ENCODE results near the gene STOM. TPM values are rescaled to one million over a fixed set of nuclear protein-coding genes. Genes with fewer than 3 reads are reported as not detected.

Gene STOM
- total and polyA plus RNA-seq, 10 of the 15 experiments (the other 5 are each of a cell fraction or from before 2014, with no cell fraction given) = 6.7 to 47.4 (median 39.8) TPM

- TF ChIP-seq, protein P1, sequence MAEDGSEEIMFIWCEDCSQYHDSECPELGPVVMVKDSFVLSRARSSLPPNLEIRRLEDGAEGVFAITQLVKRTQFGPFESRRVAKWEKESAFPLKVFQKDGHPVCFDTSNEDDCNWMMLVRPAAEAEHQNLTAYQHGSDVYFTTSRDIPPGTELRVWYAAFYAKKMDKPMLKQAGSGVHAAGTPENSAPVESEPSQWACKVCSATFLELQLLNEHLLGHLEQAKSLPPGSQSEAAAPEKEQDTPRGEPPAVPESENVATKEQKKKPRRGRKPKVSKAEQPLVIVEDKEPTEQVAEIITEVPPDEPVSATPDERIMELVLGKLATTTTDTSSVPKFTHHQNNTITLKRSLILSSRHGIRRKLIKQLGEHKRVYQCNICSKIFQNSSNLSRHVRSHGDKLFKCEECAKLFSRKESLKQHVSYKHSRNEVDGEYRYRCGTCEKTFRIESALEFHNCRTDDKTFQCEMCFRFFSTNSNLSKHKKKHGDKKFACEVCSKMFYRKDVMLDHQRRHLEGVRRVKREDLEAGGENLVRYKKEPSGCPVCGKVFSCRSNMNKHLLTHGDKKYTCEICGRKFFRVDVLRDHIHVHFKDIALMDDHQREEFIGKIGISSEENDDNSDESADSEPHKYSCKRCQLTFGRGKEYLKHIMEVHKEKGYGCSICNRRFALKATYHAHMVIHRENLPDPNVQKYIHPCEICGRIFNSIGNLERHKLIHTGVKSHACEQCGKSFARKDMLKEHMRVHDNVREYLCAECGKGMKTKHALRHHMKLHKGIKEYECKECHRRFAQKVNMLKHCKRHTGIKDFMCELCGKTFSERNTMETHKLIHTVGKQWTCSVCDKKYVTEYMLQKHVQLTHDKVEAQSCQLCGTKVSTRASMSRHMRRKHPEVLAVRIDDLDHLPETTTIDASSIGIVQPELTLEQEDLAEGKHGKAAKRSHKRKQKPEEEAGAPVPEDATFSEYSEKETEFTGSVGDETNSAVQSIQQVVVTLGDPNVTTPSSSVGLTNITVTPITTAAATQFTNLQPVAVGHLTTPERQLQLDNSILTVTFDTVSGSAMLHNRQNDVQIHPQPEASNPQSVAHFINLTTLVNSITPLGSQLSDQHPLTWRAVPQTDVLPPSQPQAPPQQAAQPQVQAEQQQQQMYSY (CRISPR knock-in tag; IDR thresholded peaks at IDR 0.05) = no peak
These were observed 35.9 kb downstream of the STOM start (continued) for GRCh38 chr9:121333950-121334773.

DNA sequence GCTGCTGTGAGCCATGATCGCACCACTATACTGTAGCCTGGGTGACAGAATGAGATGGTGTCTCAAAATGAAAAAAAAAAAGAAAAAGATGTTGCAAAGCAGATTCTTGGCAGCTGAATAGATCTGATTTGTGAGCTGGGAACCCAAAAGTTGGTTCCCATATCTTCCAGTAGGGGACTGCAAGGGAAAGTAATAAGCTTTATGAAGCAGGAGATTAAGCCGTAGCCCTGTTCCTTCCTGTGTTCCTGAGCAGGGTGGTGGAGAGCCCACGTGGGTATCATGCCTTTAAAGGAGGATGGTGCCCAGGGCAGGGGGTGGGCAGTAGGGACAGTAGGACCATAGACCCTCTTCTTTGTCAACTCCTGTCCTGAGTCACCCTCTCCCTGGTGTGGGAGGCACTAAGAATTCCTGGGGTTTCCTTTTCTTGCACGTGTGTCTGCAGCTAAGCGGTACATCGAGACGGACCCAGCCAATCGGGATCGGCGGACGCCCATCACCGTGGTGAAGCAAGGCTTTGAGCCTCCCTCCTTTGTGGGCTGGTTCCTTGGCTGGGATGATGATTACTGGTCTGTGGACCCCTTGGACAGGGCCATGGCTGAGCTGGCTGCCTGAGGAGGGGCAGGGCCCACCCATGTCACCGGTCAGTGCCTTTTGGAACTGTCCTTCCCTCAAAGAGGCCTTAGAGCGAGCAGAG is 37.9 kb downstream of the STOM start:
- Histone ChIP-seq H2AFZ (ENCODE audit: control insufficient read depth, low read depth, low read length) (no peak overlapping the region), H3K9me3 (replicated peaks; ENCODE audit: control insufficient read depth, insufficient read depth, low read length) (no peaks in the 10 kb centered on the region), H3K9ac (ENCODE audit: control insufficient read depth, insufficient read depth, low read length) (no peak overlapping the region), H3K27me3 (replicated peaks in 1 of 2; ENCODE audit: control insufficient read depth in 2 of 2, insufficient read depth in 2 of 2, low read length in 1 of 2) (no peaks in the 10 kb centered on the region), H3K4me2 (ENCODE audit: control insufficient read depth, insufficient read depth) (no peak overlapping the region), H3K36me3 (ENCODE audit: control insufficient read depth in 2 of 2, insufficient read depth in 2 of 2, low read length in 1 of 2) (peaks cover 0 to 2% of the 10 kb centered on the region in 2 experiments; a peak in 2 of 4 replicates), H3K4me3 (no peak overlapping the region), H3K4me1 (ENCODE audit: control insufficient read depth, insufficient read depth, low read length) (no peaks in the 10 kb centered on the region), H3K79me2 (ENCODE audit: control insufficient read depth, insufficient read depth, low read length) (no peaks in the 10 kb centered on the region), H3K27ac (ENCODE audit: control insufficient read depth, insufficient read depth) (no peak overlapping the region), H4K20me1 (ENCODE audit: control insufficient read depth, insufficient read depth) (no peaks in the 10 kb centered on the region)
- FAIRE-seq = no peak
- no peak for DNase-seq (ENCODE audit: low read depth, low spot score)
- intact Hi-C loops (cut with micrococcal nuclease; ENCODE audit: unreplicated experiment) = no loop called here
- in situ Hi-C loops (cut with MboI) = no loop called here
- SMC1A ChIA-PET (ENCODE audit: uncharacterized antibody, unreplicated experiment) = interaction anchor here (0.6 to 0.9 kb wide), 3 partner anchors 17 to 295 kb away, joined by 3 to 4 read pairs (median 3); no protein-coding TSS in a partner anchor
- WGBS (ENCODE audit: insufficient coverage, insufficient replicate concordance, low lambda C conversion rate, missing lambda C conversion rate) = 85% methylated on average over 14 of the region's 14 CpGs
- no TSS peak for BruUV-seq (replicated peaks)
- CTCF ChIA-PET = interaction anchor here (0.6 to 1.9 kb wide), 5 partner anchors 10 to 67 kb away, joined by 3 to 6 read pairs (median 6); no protein-coding TSS in a partner anchor
- RAD21 ChIA-PET (ENCODE audit: unreplicated experiment) = no interaction called here
- no peak for ATAC-seq
- POLR2A ChIA-PET = no interaction called here
- TF ChIP-seq NR2F1 (conservative IDR thresholded peaks at IDR 0.05) = no peak
- TF ChIP-seq SPI1 (IDR thresholded peaks at IDR 0.05; ENCODE audit: borderline replicate concordance, insufficient read depth, low read depth, low read length) = no peak
- no peak for TF ChIP-seq IKZF1 (conservative IDR thresholded peaks at IDR 0.05)
- no peak for TF ChIP-seq MTA2 (IDR thresholded peaks at IDR 0.05; ENCODE audit: low read depth)
- TF ChIP-seq CEBPZ (IDR thresholded peaks at IDR 0.05; ENCODE audit: low read depth, low read length) = no peak
- no peak for TF ChIP-seq SRF (IDR thresholded peaks at IDR 0.05; ENCODE audit: low read depth in 2 of 2, low read length in 2 of 2)
- TF ChIP-seq STAT1 (conservative IDR thresholded peaks at IDR 0.05) = no peak
- no peak for TF ChIP-seq NR2C1 (IDR thresholded peaks at IDR 0.05)
- TF ChIP-seq ASH2L (IDR thresholded peaks at IDR 0.05; ENCODE audit: borderline replicate concordance, low read depth) = no peak
- TF ChIP-seq, protein P2, sequence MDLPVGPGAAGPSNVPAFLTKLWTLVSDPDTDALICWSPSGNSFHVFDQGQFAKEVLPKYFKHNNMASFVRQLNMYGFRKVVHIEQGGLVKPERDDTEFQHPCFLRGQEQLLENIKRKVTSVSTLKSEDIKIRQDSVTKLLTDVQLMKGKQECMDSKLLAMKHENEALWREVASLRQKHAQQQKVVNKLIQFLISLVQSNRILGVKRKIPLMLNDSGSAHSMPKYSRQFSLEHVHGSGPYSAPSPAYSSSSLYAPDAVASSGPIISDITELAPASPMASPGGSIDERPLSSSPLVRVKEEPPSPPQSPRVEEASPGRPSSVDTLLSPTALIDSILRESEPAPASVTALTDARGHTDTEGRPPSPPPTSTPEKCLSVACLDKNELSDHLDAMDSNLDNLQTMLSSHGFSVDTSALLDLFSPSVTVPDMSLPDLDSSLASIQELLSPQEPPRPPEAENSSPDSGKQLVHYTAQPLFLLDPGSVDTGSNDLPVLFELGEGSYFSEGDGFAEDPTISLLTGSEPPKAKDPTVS (IDR thresholded peaks at IDR 0.05; ENCODE audit: low read depth, low read length) = no peak

Measured in GM12878 (cell line).